OCI-LY1 (cell line): ENCODE results near the gene ELL.

Experiments used
- H2AFZ ChIP-seq: fragments of 200-600 bp; sonication (generic), shearing (Covaris generic); 2 replicates; pipeline ENCODE4 v1.6.0; 2014; ENCODE audit warnings: antibody characterized with exemption, mild to moderate bottlenecking, low read length
- H3F3A ChIP-seq: fragments of 200-600 bp; sonication (generic), shearing (Covaris generic); 2 replicates; pipeline ENCODE4 v1.6.0; 2014; ENCODE audit warnings: mild to moderate bottlenecking, antibody characterized with exemption, low read length, moderate library complexity; ENCODE audit not compliant: insufficient read depth
- H3K27ac ChIP-seq: fragments of 200-600 bp; sonication (generic); 2 replicates; pipeline ENCODE4 v1.5.1; 2014; ENCODE audit warnings: low read length, mixed run types, mild to moderate bottlenecking, low read depth; ENCODE audit not compliant: poor library complexity, severe bottlenecking
- H3K27me3 ChIP-seq: fragments of 200-600 bp; sonication (generic); 2 replicates; pipeline ENCODE4 v1.6.0; 2014; ENCODE audit warnings: antibody characterized with exemption, mild to moderate bottlenecking, low read length, moderate library complexity; ENCODE audit not compliant: insufficient read depth
- H3K36me3 ChIP-seq: fragments of 200-600 bp; sonication (generic); 2 replicates; pipeline ENCODE4 v1.6.1; 2014; ENCODE audit warnings: mild to moderate bottlenecking, antibody characterized with exemption, low read length, moderate library complexity, mixed read lengths; ENCODE audit not compliant: insufficient read depth
- H3K4me1 ChIP-seq: fragments of 200-600 bp; sonication (generic); 2 replicates; pipeline ENCODE4 v1.5.1; 2014; ENCODE audit warnings: mild to moderate bottlenecking, low read length, moderate library complexity; ENCODE audit not compliant: insufficient read depth, severe bottlenecking
- H3K4me2 ChIP-seq: fragments of 200-600 bp; sonication (generic), shearing (Covaris generic); 2 replicates; pipeline ENCODE4 v1.6.1; 2014; ENCODE audit warnings: low read length
- H3K4me3 ChIP-seq: fragments of 200-600 bp; sonication (generic); 2 replicates; pipeline ENCODE4 v1.5.1; 2014; ENCODE audit warnings: low read length, low read depth, mild to moderate bottlenecking, mixed read lengths; ENCODE audit not compliant: poor library complexity, severe bottlenecking
- H3K79me2 ChIP-seq: fragments of 200-600 bp; shearing (Covaris generic); 2 replicates; pipeline ENCODE4 v1.6.1; 2016; ENCODE audit warnings: mixed run types, low read length, mixed read lengths; ENCODE audit not compliant: insufficient read depth
- H3K9ac ChIP-seq: fragments of 200-600 bp; sonication (generic), shearing (Covaris generic); 2 replicates; pipeline ENCODE4 v1.6.1; 2014; ENCODE audit warnings: mild to moderate bottlenecking, low read length, mixed read lengths
- H3K9me2 ChIP-seq: fragments of 200-600 bp; sonication (generic), shearing (Covaris generic); 2 replicates; pipeline ENCODE4 v1.6.1; 2014; ENCODE audit warnings: low read depth, mild to moderate bottlenecking, low read length, mixed read lengths
- H3K9me3 ChIP-seq: fragments of 200-600 bp; shearing (Covaris generic); 2 replicates; pipeline ENCODE4 v1.6.1; 2014; ENCODE audit warnings: low read length, mixed read lengths
- H4K20me1 ChIP-seq: fragments of 200-600 bp; sonication (generic), shearing (Covaris generic); 2 replicates; pipeline ENCODE4 v1.6.0; 2016; ENCODE audit warnings: mild to moderate bottlenecking, low read length; ENCODE audit not compliant: insufficient read depth
- CTCF ChIP-seq: fragments of 200-600 bp; sonication (generic), shearing (Covaris generic); IDR thresholded peaks from 2 replicates; pipeline ENCODE4 v1.5.1; 2017; ENCODE audit warnings: mild to moderate bottlenecking, antibody characterized with exemption, low read length, moderate library complexity, mixed read lengths
- EZH2 ChIP-seq: fragments of 200-600 bp; sonication (generic), shearing (Covaris generic); IDR thresholded peaks from 2 replicates; pipeline ENCODE4 v1.8.0; 2017; ENCODE audit warnings: borderline replicate concordance, mixed run types, mild to moderate bottlenecking, antibody characterized with exemption, low read length, moderate library complexity, mixed read lengths

Gene ELL

GRCh38 chr19:18501832-18502231 lies 20.0 kb downstream of the ELL start:
- no peak overlapping the region for H3K27ac ChIP-seq
- no peak overlapping the region for H3K9ac ChIP-seq
- TF ChIP-seq EZH2 (no peak), CTCF (no peak)
- H2AFZ ChIP-seq = no peak overlapping the region
- H3K27me3 ChIP-seq = no peaks in the 10 kb centered on the region
- H3K4me2 ChIP-seq = no peak overlapping the region
- peaks cover 33% of the 10 kb centered on the region for H3K4me1 ChIP-seq
- H3K79me2 ChIP-seq = 0 out of 2 replicates have a peak, but pooled peaks cover 2% of the 10 kb centered on the region
- H3K9me3 ChIP-seq = no peaks in the 10 kb centered on the region
- no peaks in the 10 kb centered on the region for H3F3A ChIP-seq
- no peaks in the 10 kb centered on the region for H3K36me3 ChIP-seq
- H3K9me2 ChIP-seq = no peaks in the 10 kb centered on the region
- H4K20me1 ChIP-seq = no peaks in the 10 kb centered on the region
- H3K4me3 ChIP-seq = no peak overlapping the region

- no peak overlapping the region for H3K27ac ChIP-seq
- H3K9me3 ChIP-seq = no peaks in the 10 kb centered on the region
- H3K4me3 ChIP-seq = no peak overlapping the region
- no peak overlapping the region for H3K4me2 ChIP-seq
- H2AFZ ChIP-seq = no peak overlapping the region
- H3K4me1 ChIP-seq = peaks cover 35% of the 10 kb centered on the region
- TF ChIP-seq EZH2 = no peak
- no peak for TF ChIP-seq CTCF
- H3K79me2 ChIP-seq = 0 out of 2 replicates have a peak, but pooled peaks cover 2% of the 10 kb centered on the region
- H3K36me3 ChIP-seq = no peaks in the 10 kb centered on the region
- H3K9ac ChIP-seq = no peak overlapping the region
- H3K9me2 ChIP-seq = no peaks in the 10 kb centered on the region
- no peaks in the 10 kb centered on the region for H4K20me1 ChIP-seq
- H3K27me3 ChIP-seq = no peaks in the 10 kb centered on the region
- H3F3A ChIP-seq = no peaks in the 10 kb centered on the region
These were observed 20.5 kb downstream of the ELL start for GRCh38 chr19:18501351-18501750.

- peaks cover 40% of the 10 kb centered on the region for H3K4me1 ChIP-seq
- no peaks in the 10 kb centered on the region for H3K9me2 ChIP-seq
- no peak overlapping the region for H2AFZ ChIP-seq
- no peak overlapping the region for H3K4me3 ChIP-seq
- H3K36me3 ChIP-seq = no peaks in the 10 kb centered on the region
- no peak overlapping the region for H3K27ac ChIP-seq
- H3K9me3 ChIP-seq = no peaks in the 10 kb centered on the region
- H3K27me3 ChIP-seq = no peaks in the 10 kb centered on the region
- H3K79me2 ChIP-seq = 0 out of 2 replicates have a peak, but pooled peaks cover 2% of the 10 kb centered on the region
- H3K4me2 ChIP-seq = no peak overlapping the region
- TF ChIP-seq EZH2 (no peak), CTCF (no peak)
- no peaks in the 10 kb centered on the region for H4K20me1 ChIP-seq
- no peaks in the 10 kb centered on the region for H3F3A ChIP-seq
- no peak overlapping the region for H3K9ac ChIP-seq
These were observed 21.1 kb downstream of the ELL start for GRCh38 chr19:18500799-18501198.
